ENCODE data around the gene WDR27.

WDR27 gene

GRCh38 chr6:169701954-169702839 is at the start of gene WDR27, which contains the start of gene C6orf120:
Gene WDR27, minus strand, starts transcription at chr6:169702029. Its CDS starts 13,024 bp downstream, at chr6:169689005.
Gene C6orf120, plus strand, starts transcription at chr6:169702126. Its CDS starts 334 bp downstream, at chr6:169702460.
- peak; percentile 98 for DNase-seq (ENCODE audit: low spot score)

DNA sequence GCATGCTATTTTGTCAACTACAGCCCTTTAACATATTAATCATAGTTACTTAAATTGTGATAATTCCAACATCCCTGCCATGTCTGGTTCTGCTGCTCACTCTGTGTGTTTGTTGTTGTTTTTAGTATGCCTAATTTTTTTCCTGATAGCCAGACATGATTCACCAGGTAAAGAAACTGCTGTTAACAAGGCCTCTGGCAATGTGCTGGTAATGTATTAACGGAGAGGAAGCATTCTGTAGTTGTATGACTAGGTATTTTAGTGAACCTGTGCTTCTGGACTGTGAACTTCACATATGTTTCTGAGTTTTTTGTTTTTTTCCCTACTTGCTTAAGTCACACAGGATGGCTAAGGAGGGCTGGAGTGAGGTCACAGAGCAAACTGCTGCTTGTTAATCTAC is 44.7 kb upstream of the WDR27 start:
- no peak for DNase-seq (ENCODE audit: low spot score)

- no peak for DNase-seq (ENCODE audit: low spot score)
Observed at GRCh38 chr6:169745405-169745804, 43.6 kb upstream of the WDR27 start.

DNA sequence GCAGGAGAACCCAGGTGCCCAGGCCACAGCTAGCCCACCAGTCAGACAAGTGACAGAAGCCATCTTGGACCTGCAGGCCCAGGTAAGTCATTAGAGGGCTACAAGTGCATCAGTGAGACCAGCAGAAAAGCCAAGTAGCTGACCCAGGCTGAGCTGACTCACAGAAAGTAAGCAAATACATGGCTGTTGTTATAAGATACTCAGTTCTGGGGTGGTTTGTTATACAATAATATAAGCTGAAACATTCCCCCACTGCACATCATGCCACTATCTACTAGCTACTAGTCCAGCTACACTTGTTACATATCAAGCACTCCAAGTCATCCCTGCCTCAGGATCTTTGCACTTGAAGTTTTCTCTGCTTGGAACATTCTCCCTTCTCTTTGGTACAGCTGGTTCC is 39.5 kb upstream of the WDR27 start:
- no peak for DNase-seq (ENCODE audit: low spot score)

GRCh38 chr6:169738976-169739529 is 37.2 kb upstream of the WDR27 start:
- no peak for DNase-seq (ENCODE audit: low spot score)

DNA sequence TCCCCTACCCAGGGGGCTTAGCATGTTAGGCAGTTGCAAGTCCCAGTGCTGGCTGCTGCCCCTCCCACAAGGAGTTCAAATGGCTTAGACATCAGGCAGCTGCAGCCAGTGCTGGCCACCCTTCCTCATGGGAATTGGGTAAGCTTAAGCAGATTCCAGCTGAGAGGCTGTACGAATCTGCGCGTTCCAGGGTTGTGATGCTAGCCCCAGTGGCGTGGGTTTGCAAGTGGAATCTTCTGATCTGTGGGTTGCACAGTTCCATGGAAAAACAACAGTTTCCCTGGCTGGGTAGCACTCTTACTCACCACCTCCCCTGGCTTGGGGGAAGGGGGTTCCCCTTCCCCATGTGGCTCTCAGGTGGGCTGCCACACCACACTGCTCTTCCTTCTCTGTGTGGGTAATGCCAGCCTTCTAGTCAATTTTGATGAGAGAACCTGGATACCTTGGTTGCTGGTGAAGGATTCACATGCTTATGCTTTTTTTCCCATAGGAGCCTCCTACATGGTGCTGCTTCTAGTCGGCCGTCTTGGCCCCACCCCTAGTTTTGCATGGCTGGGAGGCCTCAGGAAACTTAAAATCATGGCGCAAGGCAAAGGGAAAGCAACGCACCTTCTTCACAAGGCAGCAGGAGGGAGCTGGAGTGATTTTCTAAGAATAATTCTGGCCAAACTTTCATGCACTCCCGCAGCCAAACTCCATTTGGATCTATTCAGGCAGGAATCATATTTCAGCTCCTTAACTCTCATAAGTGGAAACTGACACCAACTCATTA is 36.6 kb upstream of the WDR27 start:
- no peak for DNase-seq (ENCODE audit: low spot score)

DNA sequence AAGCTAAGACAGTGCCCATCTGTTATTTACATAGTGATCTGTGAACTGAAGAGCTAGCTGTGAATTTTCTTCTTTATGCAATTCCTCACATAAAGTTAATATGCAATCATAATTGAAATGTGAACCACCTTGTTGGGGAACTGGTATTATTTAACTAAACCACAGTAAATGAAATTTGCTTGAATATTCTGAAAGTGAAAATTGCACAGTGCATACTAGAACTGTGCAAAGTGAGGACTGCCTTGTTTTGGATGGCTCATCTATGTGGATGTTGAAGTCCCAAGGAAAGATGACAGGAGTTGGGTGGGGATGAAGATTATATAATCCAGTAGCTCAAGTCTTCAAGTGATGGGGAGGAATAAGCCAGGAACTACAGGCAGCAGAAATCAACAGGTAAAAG is 28.1 kb upstream of the WDR27 start:
- no peak for DNase-seq (ENCODE audit: low spot score)

GRCh38 chr6:169726963-169727362 is 25.1 kb upstream of the WDR27 start:
- no peak for DNase-seq (ENCODE audit: low spot score)

DNA sequence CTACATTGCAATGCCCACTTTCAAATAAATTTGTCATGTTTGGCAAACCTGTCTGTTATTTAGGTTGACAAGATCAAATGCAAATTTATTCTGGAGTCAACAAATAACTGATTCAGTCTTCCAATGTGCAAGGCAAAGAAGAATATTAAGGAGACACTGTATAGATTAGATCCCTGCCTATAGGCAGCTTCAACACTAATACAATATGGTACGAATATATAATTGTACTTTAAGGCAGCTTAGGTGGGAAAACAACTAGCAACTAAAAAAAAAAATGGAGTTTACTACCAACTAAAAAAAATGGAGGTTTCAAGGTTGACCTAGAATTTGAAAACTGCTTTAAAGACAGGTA is 24.2 kb upstream of the WDR27 start:
- DNase-seq (ENCODE audit: low spot score), result no peak

DNA sequence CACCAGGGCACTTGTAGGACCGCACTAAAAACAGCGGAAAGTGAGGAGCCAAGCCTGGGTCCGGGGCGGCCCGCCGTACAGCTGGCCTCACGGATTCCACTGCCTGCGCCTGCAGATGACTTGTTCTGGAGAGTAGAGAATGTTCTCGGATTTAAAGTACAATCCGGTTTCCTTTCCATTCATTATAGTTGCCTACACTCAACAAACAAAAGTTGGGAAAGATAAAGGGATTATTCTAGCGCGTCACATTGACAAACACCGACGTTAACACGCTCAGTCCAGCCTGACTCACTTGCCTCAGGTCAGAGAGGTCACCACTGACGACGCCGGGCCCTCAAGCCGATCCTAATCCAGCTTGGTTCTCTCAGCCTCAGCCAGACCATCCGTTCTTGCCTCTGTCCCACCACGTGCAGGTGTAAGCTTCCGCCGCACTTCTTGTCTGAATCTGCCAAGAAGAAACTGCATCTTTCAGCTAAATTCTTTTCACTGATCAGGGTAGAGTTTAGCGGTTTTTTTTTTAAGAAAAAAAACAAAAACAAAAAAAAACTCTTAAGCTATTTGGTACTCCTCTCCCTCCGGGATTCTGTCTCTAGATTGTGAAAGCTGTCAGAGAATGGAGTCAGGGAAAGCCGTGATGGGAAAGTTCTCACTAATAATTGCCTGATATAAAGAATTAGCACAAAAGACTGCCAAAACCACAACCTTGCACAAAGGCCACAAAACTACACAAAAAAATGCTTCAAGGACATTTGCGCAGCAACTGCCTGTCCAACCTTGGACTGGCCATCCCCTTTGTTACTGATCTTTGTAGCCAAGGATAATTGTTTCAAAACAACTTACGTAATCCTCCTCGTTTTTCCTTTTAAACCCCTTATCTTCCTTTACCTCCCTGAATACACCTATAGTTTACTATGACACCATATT is 23.6 kb upstream of the WDR27 start:
- DNase-seq (ENCODE audit: low spot score), result no peak

- DNase-seq (ENCODE audit: low spot score), result peak; percentile 65
Observed at GRCh38 chr6:169724494-169725124, 22.8 kb upstream of the WDR27 start, which contains the start of gene PHF10. Gene PHF10, minus strand, starts transcription at chr6:169724500. Its CDS starts 569 bp downstream, at chr6:169723931.

DNA sequence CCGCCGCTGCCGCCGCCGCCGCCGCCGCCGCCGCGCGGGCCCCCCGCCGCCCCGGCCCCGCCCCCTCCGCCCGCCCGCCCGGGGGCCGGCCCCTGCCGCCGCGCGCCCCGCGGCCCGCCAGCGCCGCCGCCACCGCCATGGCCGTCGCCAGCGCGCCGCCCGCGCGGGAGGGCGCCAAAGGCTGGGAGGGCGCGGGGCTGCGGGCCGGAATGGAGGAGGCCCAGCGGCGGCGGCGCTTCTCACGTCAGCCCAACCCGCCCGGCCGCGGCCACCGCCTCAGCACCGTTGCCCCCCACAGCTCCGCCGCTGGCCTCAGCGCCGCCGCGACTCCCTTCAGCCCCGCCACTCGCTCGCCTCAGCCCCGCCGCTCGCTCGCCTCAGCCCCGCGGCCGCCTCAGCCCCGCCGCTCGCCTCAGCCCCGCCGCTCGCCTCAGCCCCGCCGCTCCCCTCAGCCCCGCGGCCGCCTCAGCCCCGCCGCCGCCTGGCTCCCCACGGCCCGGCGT is 22.2 kb upstream of the WDR27 start:
- DNase-seq (ENCODE audit: low spot score), result peak; percentile 11

DNA sequence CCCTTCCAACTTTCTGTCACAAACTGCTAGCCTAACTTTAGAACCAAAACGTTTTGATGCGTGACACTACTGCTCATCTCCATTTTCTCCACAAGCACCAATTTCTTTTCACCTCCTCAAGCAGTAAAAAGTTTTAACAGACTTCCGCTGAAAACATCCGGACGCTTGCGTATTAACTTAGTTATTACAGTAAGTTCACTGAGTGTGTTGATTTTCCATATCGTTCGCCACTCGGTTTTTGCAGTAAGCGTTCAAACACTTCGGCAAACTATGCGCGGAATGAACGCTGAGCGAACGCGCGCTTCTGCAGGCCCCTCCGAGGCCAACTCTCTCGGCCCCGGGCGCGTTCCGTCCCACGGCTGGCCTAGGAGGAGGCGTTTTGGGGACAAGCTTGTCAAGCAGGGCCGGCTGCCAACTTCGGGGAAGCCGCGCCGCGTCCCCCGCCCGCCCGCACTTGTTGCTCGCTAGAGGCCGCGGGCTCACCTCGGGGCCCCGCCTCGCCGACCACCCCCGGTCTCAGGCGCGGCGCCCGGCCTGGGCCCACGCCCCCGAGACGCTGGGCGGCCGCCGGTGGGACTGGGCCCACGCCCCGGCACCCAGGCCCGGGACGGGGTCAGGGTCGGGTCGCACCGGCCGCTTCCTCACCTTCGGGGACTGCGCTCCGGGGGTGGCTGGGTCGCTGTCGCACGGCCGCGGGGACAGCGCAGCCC is 21.5 kb upstream of the WDR27 start:
- peak; percentile 42 for DNase-seq (ENCODE audit: low spot score)

DNA sequence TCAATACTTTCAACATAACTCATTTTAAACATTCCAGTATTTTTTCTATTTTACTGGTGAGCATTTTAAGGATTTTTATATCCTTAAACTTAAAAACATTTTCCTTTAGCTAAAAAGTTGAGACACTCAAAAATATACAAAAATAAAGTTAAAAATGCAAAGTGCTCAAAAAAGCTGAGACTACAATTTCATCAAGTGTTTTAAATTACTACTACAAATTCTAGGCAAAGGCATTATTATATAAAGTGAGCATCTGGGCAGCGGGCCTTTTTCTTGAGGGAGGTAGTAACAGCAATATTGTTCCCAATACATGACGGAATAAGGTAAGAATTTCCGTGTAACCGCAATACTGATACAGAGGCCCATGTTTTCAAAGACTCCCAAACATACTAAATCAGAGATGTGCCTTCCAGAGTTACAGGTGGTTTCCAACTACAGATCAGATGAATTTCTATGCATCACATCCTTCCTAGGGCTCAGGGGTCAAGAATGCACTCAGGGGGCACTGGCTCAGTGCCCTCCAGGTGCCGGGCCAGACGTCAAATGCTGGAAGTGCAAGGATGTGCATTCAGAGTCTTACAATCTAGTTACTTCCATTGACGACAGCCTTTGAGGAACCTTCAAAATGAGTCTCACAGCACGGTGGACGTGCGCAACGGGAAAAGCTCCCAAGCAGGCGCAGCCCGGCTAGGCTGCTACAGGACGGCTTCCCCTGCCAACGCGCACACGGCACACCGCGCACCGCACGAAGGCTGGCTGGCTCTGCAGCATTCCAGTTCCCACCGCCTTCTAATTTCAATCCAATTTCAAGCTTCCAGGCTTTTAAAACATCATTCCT is 20.8 kb upstream of the WDR27 start:
- DNase-seq (ENCODE audit: low spot score), result peak; percentile 17

- no peak for DNase-seq (ENCODE audit: low spot score)
Observed at GRCh38 chr6:169720207-169720855, 18.5 kb upstream of the WDR27 start.

GRCh38 chr6:169719117-169719516 is 17.3 kb upstream of the WDR27 start:
- DNase-seq (ENCODE audit: low spot score), result no peak

- DNase-seq (ENCODE audit: low spot score), result no peak
Observed at GRCh38 chr6:169714595-169714994, 12.8 kb upstream of the WDR27 start.

DNA sequence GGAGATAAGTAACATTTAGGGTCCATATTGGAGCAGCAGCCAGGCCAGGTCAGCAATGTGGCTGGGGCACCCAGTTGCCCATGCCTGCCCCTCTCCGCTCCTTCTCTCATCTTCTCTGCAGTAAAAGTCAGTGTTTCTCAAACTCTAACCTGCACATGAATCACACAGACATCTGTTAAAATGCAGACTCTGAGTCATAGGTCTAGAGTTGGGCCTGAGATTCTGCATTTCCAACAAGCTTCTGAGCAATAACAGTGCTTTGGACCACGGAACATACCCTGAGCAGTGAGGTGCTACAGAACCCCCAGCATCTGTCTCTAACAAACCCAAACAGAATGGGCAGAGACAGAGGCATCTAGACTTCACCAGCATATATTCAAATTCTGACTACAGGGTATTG is 12.3 kb upstream of the WDR27 start:
- DNase-seq (ENCODE audit: low spot score), result no peak

GRCh38 chr6:169710009-169710408 is 8.2 kb upstream of the WDR27 start:
- no peak for DNase-seq (ENCODE audit: low spot score)

All from activated CD4-positive, alpha-beta T cell treated with anti-CD3 and anti-CD28 coated beads, Interleukin-2, Interleukin-4, amounts not matched to agents 100 ng/mL and 50 ng/mL, durations not matched to agents 16 hours and 8 hours (primary cell).